GM12874 (cell line): ENCODE results near the gene C7.

Experiments
- TF ChIP-seq, protein P1 (sequence below): IDR thresholded peaks from 2 replicates; pipeline ENCODE4 v1.5.1; 2011; ENCODE audit warnings: low read depth, mild to moderate bottlenecking, control low read depth, low read length, moderate library complexity; ENCODE audit not compliant: insufficient read depth

Gene C7

GRCh38 chr5:40911266-40911665 lies 2.0 kb downstream of the C7 start:
- TF ChIP-seq, protein P1, sequence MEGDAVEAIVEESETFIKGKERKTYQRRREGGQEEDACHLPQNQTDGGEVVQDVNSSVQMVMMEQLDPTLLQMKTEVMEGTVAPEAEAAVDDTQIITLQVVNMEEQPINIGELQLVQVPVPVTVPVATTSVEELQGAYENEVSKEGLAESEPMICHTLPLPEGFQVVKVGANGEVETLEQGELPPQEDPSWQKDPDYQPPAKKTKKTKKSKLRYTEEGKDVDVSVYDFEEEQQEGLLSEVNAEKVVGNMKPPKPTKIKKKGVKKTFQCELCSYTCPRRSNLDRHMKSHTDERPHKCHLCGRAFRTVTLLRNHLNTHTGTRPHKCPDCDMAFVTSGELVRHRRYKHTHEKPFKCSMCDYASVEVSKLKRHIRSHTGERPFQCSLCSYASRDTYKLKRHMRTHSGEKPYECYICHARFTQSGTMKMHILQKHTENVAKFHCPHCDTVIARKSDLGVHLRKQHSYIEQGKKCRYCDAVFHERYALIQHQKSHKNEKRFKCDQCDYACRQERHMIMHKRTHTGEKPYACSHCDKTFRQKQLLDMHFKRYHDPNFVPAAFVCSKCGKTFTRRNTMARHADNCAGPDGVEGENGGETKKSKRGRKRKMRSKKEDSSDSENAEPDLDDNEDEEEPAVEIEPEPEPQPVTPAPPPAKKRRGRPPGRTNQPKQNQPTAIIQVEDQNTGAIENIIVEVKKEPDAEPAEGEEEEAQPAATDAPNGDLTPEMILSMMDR, result no peak

- TF ChIP-seq, protein P1, result no peak
These were observed 5.5 kb downstream of the C7 start for GRCh38 chr5:40914835-40915234.

DNA sequence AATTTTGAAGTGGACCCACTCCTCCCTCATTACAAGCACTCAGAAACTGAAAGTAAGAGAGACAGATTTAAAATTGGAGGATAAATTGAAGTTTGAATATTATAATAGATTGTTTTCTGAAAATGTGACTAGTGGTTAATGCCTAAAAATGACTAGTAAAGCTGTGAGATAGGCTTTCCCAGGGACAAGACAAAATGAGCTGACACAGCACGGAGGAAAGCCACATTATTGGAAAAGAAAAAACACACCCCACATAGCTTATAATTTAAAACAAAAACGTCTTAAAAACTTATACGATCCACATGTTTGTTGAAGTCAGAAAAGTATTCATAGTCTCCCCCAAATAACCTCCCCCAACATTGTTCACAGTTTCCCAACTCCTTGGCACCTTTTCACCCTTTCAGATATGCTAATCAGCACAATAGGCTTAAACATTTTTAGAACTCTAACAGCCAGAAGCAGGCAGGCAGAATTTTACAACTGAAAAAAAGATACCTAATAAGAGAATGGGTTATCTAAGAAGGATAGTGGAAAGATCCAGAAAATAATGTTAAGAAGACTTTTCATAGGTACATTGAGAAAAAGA lies 6.1 kb downstream of the C7 start:
- TF ChIP-seq, protein P1, result no peak

DNA sequence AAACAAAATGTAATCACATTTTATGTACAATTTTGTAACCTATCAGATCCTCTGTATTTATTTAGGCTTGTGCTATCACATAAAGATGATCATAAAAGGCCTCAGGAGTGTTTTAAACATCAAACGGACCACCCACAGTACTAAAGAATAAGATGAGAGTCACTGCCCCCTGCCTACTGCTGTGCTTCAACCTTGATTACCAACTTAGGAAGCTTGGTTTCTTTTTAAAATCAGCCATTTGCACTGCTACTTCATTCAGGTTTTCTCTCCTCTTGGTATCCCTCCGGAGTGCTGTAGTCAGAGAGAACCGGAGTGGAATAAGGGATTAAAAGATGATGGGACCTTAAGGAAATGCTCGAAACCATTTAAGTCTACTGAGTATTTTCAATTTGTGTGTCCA lies 6.9 kb downstream of the C7 start:
- TF ChIP-seq, protein P1, result no peak

- TF ChIP-seq, protein P1, result no peak
These were observed 19.7 kb downstream of the C7 start for GRCh38 chr5:40928886-40929448.

GRCh38 chr5:40932766-40933165 lies 23.5 kb downstream of the C7 start:
- TF ChIP-seq, protein P1, result no peak

DNA sequence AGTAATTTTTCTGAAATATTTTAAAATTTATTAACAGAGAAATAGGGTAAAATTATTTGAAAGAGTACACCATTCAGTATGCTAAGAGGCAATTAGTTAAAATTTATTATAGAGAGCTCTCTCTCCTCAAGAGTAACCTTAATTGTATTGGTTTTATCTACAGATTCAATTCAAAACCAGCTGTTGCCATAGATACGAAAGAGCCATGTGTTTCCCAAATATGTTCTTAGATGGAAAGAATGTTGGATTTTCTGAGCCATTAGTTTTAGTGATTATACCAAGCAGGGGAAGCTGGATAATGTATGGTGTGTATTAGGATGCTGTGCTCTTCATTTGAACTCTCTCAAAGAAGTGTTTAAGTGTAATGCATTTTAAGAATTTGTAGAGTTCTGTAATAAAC lies 27.8 kb downstream of the C7 start:
- TF ChIP-seq, protein P1, result no peak
